GM18951 (cell line): ENCODE data around the gene PRDM16.

ENCODE experiments used
- POLR2A ChIP-seq: IDR thresholded peaks from 4 replicates; pipeline ENCODE4 v1.6.1; 2011; ENCODE audit warnings: mild to moderate bottlenecking; ENCODE audit not compliant: insufficient read length, insufficient read depth; ENCODE audit errors: extremely low read depth
- in situ Hi-C: fragments of 300-500 bp; cut with MboI; formaldehyde crosslinking; loops from one replicate; pipeline ENCODE4 v1.12.0; 2022; ENCODE audit warnings: low sequenced_read_pairs, mixed read lengths, inconsistent platforms; ENCODE audit not compliant: unreplicated experiment

The PRDM16 gene

GRCh38 chr1:3427711-3428704, 359.0 kb downstream of the PRDM16 start:
- in situ Hi-C loops = loop anchor here (25.0 kb wide), 1 partner anchor 1016 kb away; the partner anchor contains the start of gene PEX10

DNA sequence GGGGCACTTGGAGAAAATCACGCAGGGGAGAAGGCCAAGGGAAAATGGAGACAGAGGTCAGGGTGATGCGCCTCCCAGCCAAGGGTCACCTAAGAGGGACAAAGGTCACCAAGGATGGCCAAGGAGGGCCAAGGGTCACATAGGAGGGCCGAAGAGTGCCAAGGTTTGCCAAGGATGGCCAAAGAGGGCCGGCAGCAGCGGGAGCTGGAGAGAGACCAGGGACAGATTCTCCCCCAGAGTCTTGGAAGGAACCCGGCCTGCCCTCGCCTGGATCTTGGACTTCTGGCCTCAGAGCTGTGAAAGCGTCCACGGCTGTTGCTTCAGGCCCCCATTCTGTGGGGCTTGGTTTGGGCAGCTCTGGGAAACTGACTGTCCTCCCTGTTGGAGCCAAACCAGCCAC, 359.9 kb downstream of the PRDM16 start:
- in situ Hi-C loops = loop anchor here (25.0 kb wide), 1 partner anchor 1017 kb away; the partner anchor contains the start of gene PEX10
- TF ChIP-seq POLR2A = no peak

More at GRCh38 chr1:3427711-3428704, 359.0 kb downstream of the PRDM16 start:
- TF ChIP-seq POLR2A = no peak

GRCh38 chr1:3429320-3429719, 360.3 kb downstream of the PRDM16 start:
- in situ Hi-C loops = loop anchor here (25.0 kb wide), 1 partner anchor 1017 kb away; the partner anchor contains the start of gene PEX10

GRCh38 chr1:3429766-3430165, 360.8 kb downstream of the PRDM16 start:
- TF ChIP-seq POLR2A = no peak
- in situ Hi-C loops = loop anchor here (25.0 kb wide), 1 partner anchor 1017 kb away; the partner anchor contains the start of gene PEX10

More at GRCh38 chr1:3429320-3429719, 360.3 kb downstream of the PRDM16 start:
- no peak for TF ChIP-seq POLR2A

- in situ Hi-C loops = loop anchor here (25.0 kb wide), 1 partner anchor 1018 kb away; the partner anchor contains the start of gene PEX10
- no peak for TF ChIP-seq POLR2A
Measured at GRCh38 chr1:3430406-3430805, 361.4 kb downstream of the PRDM16 start.

DNA sequence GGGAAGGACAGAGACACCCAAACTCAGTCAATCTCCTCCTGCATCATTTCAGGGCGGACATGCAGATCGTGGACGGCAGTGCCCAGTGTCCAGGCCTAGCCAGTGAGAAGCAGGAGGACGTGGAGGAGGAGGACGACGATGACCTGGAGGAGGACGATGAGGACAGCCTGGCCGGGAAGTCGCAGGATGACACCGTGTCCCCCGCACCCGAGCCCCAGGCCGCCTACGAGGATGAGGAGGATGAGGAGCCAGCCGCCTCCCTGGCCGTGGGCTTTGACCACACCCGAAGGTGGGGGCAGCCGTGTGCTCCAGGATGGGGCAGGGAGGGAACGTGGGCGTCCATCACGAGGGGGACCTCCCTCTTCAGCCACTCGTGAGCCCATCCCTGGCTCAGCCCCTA, 361.8 kb downstream of the PRDM16 start:
- no peak for TF ChIP-seq POLR2A
- in situ Hi-C loops = loop anchor here (25.0 kb wide), 1 partner anchor 1019 kb away; the partner anchor contains the start of gene PEX10

DNA sequence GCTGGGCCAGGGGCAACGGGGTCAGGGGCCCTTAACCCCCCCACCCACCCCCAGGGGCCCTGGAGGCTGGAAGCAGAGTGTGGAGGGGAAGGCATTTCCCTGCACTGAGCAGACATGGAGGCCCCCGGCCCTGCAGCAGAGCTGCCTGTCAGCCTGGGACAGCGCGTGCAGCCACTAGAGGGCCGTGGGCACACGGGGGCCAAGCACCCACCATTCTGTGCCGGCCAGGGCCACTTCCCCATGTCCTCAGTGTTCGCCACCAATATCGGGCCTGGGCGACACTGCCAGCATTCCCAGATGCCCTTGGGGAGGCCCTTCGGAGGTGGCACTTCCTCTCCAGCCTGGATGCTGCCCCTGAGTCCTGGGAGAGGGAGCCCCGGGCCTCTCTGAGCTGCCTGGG, 362.3 kb downstream of the PRDM16 start:
- TF ChIP-seq POLR2A = no peak
- in situ Hi-C loops = loop anchor here (25.0 kb wide), 1 partner anchor 1019 kb away; the partner anchor contains the start of gene PEX10

- in situ Hi-C loops = loop anchor here (25.0 kb wide), 1 partner anchor 1019 kb away; the partner anchor contains the start of gene PEX10
- TF ChIP-seq POLR2A = no peak
Measured at GRCh38 chr1:3431686-3432085, 362.7 kb downstream of the PRDM16 start.

- no peak for TF ChIP-seq POLR2A
- in situ Hi-C loops = loop anchor here (25.0 kb wide), 1 partner anchor 1020 kb away; the partner anchor contains the start of gene PEX10
Measured at GRCh38 chr1:3432306-3432705, 363.3 kb downstream of the PRDM16 start.

GRCh38 chr1:3433076-3433475, 364.1 kb downstream of the PRDM16 start:
- no peak for TF ChIP-seq POLR2A
- in situ Hi-C loops = loop anchor here (25.0 kb wide), 1 partner anchor 1021 kb away; the partner anchor contains the start of gene PEX10

DNA sequence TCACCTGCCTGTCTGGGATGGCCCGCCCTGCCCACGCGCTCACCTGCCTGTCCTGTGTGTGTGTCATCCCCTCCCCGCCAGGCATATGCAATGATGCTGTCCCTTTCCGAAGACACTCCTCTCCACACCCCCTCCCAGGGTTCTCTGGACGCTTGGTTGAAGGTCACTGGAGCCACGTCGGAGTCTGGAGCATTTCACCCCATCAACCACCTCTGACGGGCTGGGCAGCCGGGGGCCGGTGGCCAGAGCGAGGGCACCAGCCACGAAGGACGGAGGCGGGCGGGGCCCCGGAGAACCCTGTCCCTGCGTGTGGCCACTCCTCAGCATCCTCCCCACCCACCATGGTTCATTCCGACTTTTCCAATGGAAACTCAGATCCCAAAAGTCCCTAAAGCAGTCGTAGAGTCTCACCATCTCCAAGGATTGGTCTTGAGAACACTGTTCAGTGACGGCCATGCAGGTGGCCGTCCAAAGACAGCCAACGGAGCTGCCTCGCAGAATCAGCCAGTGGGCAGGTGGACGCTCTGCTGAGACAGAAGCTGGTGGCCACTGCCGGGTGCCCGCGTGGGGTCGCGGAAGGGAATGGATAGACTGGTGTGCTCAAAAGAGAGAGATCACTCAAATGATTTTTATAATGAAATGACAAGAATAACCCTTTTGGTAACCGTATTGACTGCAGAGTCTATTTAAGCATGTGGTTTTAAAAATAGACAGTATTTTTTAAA, 364.8 kb downstream of the PRDM16 start:
- no peak for TF ChIP-seq POLR2A
- in situ Hi-C loops = loop anchor here (25.0 kb wide), 1 partner anchor 1021 kb away; the partner anchor contains the start of gene PEX10

DNA sequence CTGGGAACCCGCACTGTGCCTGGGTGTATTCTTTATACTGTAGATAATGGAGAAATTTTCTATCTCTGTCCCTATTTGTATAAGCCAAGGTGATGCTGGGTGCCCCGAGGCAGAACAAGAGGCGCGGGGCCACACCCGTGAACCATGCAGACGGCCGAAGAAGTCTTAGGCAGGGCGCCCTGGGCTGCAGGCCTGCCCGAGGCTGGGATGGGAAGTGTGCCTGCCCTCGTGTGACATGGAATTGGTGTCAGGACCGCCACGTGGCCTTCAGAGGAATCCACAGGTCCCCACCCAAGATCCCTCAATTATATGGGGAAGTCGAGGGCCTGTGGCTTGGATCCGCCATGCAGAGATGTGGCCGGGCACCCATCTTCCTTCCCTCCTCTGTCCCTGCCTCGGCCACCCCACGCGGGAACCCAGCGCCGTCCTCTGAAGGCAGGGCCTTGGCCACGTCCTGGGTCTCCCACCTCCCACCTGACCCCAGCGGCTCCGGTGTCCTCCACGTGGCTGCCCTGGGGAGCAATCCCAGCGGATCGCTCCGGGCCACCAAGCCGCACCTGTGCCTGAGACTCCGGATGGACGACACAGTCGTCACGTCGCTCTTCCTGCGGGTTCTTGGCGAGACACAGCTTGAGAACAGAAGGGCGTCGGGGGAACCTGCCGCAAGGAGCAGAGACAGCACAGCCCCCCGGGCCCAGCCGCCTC, 365.6 kb downstream of the PRDM16 start:
- in situ Hi-C loops = loop anchor here (25.0 kb wide), 1 partner anchor 1022 kb away; the partner anchor contains the start of gene PEX10
- no peak for TF ChIP-seq POLR2A
